Measurements from ENCODE around the gene FOSL2. TPM values are rescaled to one million over a fixed set of nuclear protein-coding genes. Genes with fewer than 3 reads are reported as not detected.

Gene FOSL2
- polyA plus RNA-seq, 2 donors: 53.2 to 60.0 TPM

DNA sequence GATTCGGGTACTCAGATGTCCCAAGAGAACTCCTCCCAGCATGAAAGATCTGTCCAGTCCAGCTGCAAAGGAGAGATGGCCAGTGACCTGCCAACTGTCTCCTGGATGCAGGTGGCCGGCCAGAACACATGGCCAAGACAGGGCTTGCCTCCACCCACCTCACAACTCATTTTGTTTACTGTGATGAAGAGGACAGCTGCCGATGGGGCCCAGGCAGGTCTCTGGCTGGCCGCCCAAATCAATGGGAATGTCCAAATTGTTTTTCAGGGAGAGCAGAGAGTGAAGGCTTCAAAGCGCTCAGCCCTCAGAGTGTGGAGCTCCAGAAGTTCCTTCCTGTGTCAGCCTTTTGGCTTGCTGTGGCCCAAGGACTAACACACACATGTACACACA lies 41.9 kb downstream of the FOSL2 start:
- no peaks in the 10 kb centered on the region for H3K27me3 ChIP-seq (ENCODE audit: control insufficient read depth in 1 of 2, insufficient read depth in 2 of 2, low read length in 2 of 2)
- no peak overlapping the region for H3K4me3 ChIP-seq (ENCODE audit: low read depth in 1 of 2, low read length in 2 of 2)
- peaks cover 0 to 17% of the 10 kb centered on the region in 2 donors for H3K4me1 ChIP-seq (ENCODE audit: control insufficient read depth in 2 of 2, insufficient read depth in 2 of 2, low read length in 1 of 2)
- H3K36me3 ChIP-seq (ENCODE audit: control insufficient read depth in 2 of 2, insufficient read depth in 2 of 2, low read length in 1 of 2): no peaks in the 10 kb centered on the region
- WGBS, 2 donors: 66 to 69% methylated on average over 5 of the region's 5 CpGs
- peaks cover 0 to 2% of the 10 kb centered on the region in 2 donors for H3K9me3 ChIP-seq (ENCODE audit: control insufficient read depth in 2 of 2, insufficient read depth in 1 of 2, low read depth in 1 of 2, low read length in 1 of 2)
- no peak overlapping the region for H3K27ac ChIP-seq (ENCODE audit: low read depth in 2 of 2, low read length in 1 of 2)

DNA sequence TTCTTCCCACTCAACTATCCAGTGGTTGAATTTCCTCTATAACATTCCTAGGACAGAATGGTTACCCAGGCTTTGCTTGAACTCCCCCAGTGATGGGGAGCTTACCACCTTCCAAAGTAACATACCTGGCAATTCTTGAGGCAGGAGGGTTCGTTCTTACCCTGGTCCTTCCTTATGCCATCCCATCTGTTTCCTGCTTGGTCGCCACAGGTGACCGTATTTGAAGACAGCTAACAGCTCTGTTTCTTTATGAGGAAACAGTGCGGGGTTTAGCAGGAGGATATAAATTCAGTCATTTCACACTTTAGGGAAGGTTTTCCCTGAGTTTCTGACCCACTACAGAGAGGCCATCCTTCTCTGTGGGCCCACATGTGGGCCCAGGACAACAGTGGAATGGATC lies 42.6 kb downstream of the FOSL2 start:
- Histone ChIP-seq H3K9me3 (ENCODE audit: control insufficient read depth in 2 of 2, insufficient read depth in 1 of 2, low read depth in 1 of 2, low read length in 1 of 2) (peaks cover 0 to 2% of the 10 kb centered on the region in 2 donors), H3K27ac (ENCODE audit: low read depth in 2 of 2, low read length in 1 of 2) (peak overlapping the region in 1 of 2 donors; percentile 6), H3K36me3 (ENCODE audit: control insufficient read depth in 2 of 2, insufficient read depth in 2 of 2, low read length in 1 of 2) (no peaks in the 10 kb centered on the region), H3K4me3 (ENCODE audit: low read depth in 1 of 2, low read length in 2 of 2) (no peak overlapping the region), H3K27me3 (ENCODE audit: control insufficient read depth in 1 of 2, insufficient read depth in 2 of 2, low read length in 2 of 2) (no peaks in the 10 kb centered on the region), H3K4me1 (ENCODE audit: control insufficient read depth in 2 of 2, insufficient read depth in 2 of 2, low read length in 1 of 2) (peaks cover 0 to 17% of the 10 kb centered on the region in 2 donors)
- WGBS, 2 donors: 88 to 93% methylated on average over 4 of the region's 4 CpGs

DNA sequence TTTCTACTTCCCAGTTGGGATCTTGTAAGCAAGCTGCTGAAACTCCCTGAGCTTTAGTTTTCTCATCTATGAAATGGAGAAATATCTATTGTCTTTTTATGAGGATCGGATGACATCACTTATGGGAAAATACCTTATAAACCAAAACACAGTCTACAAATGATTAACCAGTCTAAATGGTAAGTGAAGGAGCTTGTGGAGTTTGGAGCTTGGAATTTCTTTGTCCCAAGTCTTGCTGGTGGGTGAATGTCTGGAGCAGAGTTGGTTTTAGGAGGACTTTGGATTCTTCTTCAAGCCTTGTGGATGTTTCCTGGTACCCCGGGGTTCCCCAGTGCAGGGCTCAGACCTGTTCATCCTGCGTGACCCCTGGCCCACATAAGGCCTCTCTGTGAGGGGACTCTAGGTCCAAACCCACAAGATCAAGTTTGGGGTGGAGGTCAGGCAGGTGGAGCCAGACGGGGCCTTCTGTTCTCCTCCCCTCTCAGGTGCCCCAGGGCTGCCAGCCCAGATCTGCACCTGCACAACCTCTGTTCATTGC lies 43.2 kb downstream of the FOSL2 start:
- 75 to 79% methylated on average over 4 of the region's 4 CpGs for WGBS, 2 donors
- Histone ChIP-seq H3K4me3 (ENCODE audit: low read depth in 1 of 2, low read length in 2 of 2) (no peak overlapping the region), H3K4me1 (ENCODE audit: control insufficient read depth in 2 of 2, insufficient read depth in 2 of 2, low read length in 1 of 2) (peaks cover 0 to 19% of the 10 kb centered on the region in 2 donors), H3K27ac (ENCODE audit: low read depth in 2 of 2, low read length in 1 of 2) (peak overlapping the region; percentile 58 to 94), H3K36me3 (ENCODE audit: control insufficient read depth in 2 of 2, insufficient read depth in 2 of 2, low read length in 1 of 2) (no peaks in the 10 kb centered on the region), H3K27me3 (ENCODE audit: control insufficient read depth in 1 of 2, insufficient read depth in 2 of 2, low read length in 2 of 2) (no peaks in the 10 kb centered on the region), H3K9me3 (ENCODE audit: control insufficient read depth in 2 of 2, insufficient read depth in 1 of 2, low read depth in 1 of 2, low read length in 1 of 2) (peaks cover 0 to 2% of the 10 kb centered on the region in 2 donors)

DNA sequence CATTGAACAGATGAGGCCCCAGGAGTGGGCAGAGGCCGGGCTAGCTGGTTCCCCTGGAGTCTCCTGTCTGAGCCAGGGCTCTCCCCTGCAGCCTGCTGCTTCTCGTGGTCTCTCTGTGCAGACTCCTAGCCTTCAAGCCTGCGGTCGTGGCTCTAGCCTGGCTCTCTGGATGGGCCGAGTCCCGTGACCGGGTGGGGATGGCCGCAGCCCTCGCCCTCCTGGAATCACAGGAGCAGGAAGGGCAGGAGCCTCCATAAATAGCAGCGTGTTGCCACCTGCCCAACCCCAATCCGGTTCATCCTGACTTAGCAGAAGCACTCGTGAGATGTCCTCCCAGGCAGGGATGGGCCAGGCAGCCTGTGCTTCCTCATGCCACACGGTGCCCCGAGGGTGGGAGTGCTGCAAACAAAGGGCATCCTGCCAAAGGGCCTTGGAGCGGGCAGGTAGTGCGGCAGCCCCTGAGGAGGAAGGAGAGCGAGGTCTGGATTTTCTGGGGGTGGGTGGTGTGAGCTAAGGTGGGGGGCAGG lies 43.9 kb downstream of the FOSL2 start:
- Histone ChIP-seq H3K9me3 (ENCODE audit: control insufficient read depth in 2 of 2, insufficient read depth in 1 of 2, low read depth in 1 of 2, low read length in 1 of 2) (peaks cover 0 to 2% of the 10 kb centered on the region in 2 donors), H3K27me3 (ENCODE audit: control insufficient read depth in 1 of 2, insufficient read depth in 2 of 2, low read length in 2 of 2) (no peaks in the 10 kb centered on the region), H3K4me3 (ENCODE audit: low read depth in 1 of 2, low read length in 2 of 2) (no peak overlapping the region), H3K27ac (ENCODE audit: low read depth in 2 of 2, low read length in 1 of 2) (peak overlapping the region; percentile 75 to 94), H3K36me3 (ENCODE audit: control insufficient read depth in 2 of 2, insufficient read depth in 2 of 2, low read length in 1 of 2) (no peaks in the 10 kb centered on the region), H3K4me1 (ENCODE audit: control insufficient read depth in 2 of 2, insufficient read depth in 2 of 2, low read length in 1 of 2) (peaks cover 0 to 19% of the 10 kb centered on the region in 2 donors)
- 47 to 57% methylated on average over 17 of the region's 17 CpGs for WGBS, 2 donors

DNA sequence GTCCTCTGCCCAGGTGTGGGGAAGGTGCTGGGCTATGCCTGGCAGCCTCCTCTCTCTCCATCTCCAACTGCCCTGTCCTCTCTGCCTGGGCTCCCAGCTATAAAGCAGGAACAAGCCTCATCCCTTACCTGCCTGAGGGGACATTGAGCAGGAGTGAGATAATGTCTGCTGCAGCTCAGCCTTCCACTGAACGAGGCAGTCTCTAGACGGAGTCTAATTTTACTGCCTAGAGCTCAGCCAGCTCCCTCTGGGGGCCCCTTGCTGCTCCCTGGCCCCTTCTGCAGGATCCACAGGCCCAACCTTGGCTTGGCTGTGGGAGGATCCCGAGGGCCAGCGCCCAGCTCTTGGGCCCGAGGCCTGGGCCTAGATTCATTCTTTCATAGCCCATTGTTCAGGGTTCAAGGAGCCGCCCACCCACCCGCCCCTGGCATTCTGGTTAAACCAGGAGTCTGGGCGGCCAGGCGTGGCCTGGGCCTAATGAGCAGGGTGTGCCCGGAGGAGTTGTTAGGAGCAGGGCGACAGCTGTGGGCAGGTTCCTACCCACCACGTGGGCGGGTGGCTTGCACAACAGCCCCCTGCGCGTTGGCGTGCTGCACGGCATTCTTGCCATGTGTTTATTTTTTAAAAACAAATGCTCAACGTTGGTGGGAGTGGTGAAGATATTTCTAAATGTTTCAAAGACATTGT lies 44.6 kb downstream of the FOSL2 start:
- Histone ChIP-seq H3K27me3 (ENCODE audit: control insufficient read depth in 1 of 2, insufficient read depth in 2 of 2, low read length in 2 of 2) (no peaks in the 10 kb centered on the region), H3K4me1 (ENCODE audit: control insufficient read depth in 2 of 2, insufficient read depth in 2 of 2, low read length in 1 of 2) (peaks cover 0 to 19% of the 10 kb centered on the region in 2 donors), H3K27ac (ENCODE audit: low read depth in 2 of 2, low read length in 1 of 2) (peak overlapping the region; percentile 75 to 94), H3K36me3 (ENCODE audit: control insufficient read depth in 2 of 2, insufficient read depth in 2 of 2, low read length in 1 of 2) (no peaks in the 10 kb centered on the region), H3K9me3 (ENCODE audit: control insufficient read depth in 2 of 2, insufficient read depth in 1 of 2, low read depth in 1 of 2, low read length in 1 of 2) (peaks cover 0 to 1% of the 10 kb centered on the region in 2 donors), H3K4me3 (ENCODE audit: low read depth in 1 of 2, low read length in 2 of 2) (peak overlapping the region in 1 of 2 donors; percentile 13)
- 53 to 55% methylated on average over 18 of the region's 18 CpGs for WGBS, 2 donors

DNA sequence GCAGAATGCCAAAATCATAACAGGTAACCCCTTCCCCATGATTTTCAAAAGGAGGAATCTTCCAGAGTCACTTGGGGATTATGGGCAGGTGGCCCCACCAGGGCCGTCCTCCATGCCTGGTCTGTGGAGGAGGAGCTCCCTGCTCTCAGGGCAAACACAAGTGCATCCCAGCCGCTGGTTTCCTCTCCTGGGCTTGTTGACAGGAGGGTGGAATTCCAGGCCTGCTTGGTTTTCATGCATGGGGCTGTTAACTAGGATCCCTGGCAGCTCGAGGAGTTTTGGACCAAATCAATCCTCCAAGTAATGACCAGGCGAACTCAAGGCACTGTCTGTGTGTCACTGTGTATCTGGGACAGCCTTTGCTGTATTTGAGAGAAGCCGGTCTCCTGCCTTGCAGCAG lies 45.3 kb downstream of the FOSL2 start:
- Histone ChIP-seq H3K9me3 (ENCODE audit: control insufficient read depth in 2 of 2, insufficient read depth in 1 of 2, low read depth in 1 of 2, low read length in 1 of 2) (no peaks in the 10 kb centered on the region), H3K27me3 (ENCODE audit: control insufficient read depth in 1 of 2, insufficient read depth in 2 of 2, low read length in 2 of 2) (no peaks in the 10 kb centered on the region), H3K27ac (ENCODE audit: low read depth in 2 of 2, low read length in 1 of 2) (peak overlapping the region; percentile 37 to 73), H3K4me3 (ENCODE audit: low read depth in 1 of 2, low read length in 2 of 2) (no peak overlapping the region), H3K4me1 (ENCODE audit: control insufficient read depth in 2 of 2, insufficient read depth in 2 of 2, low read length in 1 of 2) (peaks cover 0 to 19% of the 10 kb centered on the region in 2 donors), H3K36me3 (ENCODE audit: control insufficient read depth in 2 of 2, insufficient read depth in 2 of 2, low read length in 1 of 2) (no peaks in the 10 kb centered on the region)
- WGBS, 2 donors: 61 to 65% methylated on average over 5 of the region's 5 CpGs

DNA sequence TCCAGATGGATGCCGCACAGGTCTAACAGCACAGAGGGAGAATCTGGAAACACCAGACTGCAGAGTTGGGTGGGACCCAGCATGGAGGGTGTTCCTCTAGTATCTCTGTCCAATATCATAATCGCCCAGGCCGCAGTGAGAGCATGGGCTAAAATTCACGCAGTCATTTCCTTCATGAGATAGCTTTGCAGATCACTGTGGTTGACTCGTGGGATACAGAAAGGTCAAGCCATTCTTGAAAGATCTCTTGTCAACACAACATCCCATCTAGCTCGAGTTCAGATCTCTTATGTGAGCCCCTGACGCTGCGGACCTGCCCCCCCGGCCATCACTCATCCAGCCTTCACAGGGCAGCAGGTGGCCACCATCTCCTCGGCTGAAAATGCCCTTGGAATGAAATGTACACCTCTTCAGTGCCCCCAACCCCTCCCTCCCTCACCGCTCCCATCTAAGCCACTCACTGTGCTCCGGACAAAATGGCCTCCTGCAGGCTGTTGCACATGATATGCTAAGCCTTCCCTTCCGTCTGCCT lies 45.9 kb downstream of the FOSL2 start:
- no peaks in the 10 kb centered on the region for H3K36me3 ChIP-seq (ENCODE audit: control insufficient read depth in 2 of 2, insufficient read depth in 2 of 2, low read length in 1 of 2)
- WGBS, 2 donors: 86% methylated on average over 13 of the region's 13 CpGs
- H3K27ac ChIP-seq (ENCODE audit: low read depth in 2 of 2, low read length in 1 of 2): no peak overlapping the region
- H3K9me3 ChIP-seq (ENCODE audit: control insufficient read depth in 2 of 2, insufficient read depth in 1 of 2, low read depth in 1 of 2, low read length in 1 of 2): no peaks in the 10 kb centered on the region
- H3K4me1 ChIP-seq (ENCODE audit: control insufficient read depth in 2 of 2, insufficient read depth in 2 of 2, low read length in 1 of 2): peaks cover 0 to 19% of the 10 kb centered on the region in 2 donors
- H3K27me3 ChIP-seq (ENCODE audit: control insufficient read depth in 1 of 2, insufficient read depth in 2 of 2, low read length in 2 of 2): no peaks in the 10 kb centered on the region
- no peak overlapping the region for H3K4me3 ChIP-seq (ENCODE audit: low read depth in 1 of 2, low read length in 2 of 2)

DNA sequence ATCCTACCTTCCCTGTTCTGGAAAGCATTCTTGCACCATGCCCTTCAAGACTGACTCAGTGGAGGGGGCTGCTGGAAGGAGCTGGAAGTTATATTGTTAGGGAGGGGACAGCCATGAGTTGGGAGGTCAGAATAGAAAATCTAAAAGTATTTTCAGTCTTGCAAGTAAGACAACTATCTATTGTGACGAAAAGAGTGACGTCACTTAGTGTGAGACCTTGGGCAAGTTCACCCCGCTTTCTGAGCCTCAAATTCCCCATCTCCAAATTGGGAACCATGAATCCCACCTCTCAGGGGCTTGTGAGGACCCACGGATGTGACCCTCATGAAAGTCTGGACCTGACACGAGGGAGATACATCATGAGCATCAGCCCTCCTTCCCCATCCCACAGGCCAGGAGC lies 46.5 kb downstream of the FOSL2 start:
- Histone ChIP-seq H3K27me3 (ENCODE audit: control insufficient read depth in 1 of 2, insufficient read depth in 2 of 2, low read length in 2 of 2) (no peaks in the 10 kb centered on the region), H3K9me3 (ENCODE audit: control insufficient read depth in 2 of 2, insufficient read depth in 1 of 2, low read depth in 1 of 2, low read length in 1 of 2) (no peaks in the 10 kb centered on the region), H3K4me3 (ENCODE audit: low read depth in 1 of 2, low read length in 2 of 2) (no peak overlapping the region), H3K27ac (ENCODE audit: low read depth in 2 of 2, low read length in 1 of 2) (no peak overlapping the region), H3K36me3 (ENCODE audit: control insufficient read depth in 2 of 2, insufficient read depth in 2 of 2, low read length in 1 of 2) (no peaks in the 10 kb centered on the region), H3K4me1 (ENCODE audit: control insufficient read depth in 2 of 2, insufficient read depth in 2 of 2, low read length in 1 of 2) (peaks cover 0 to 19% of the 10 kb centered on the region in 2 donors)
- WGBS, 2 donors: 90 to 93% methylated on average over 5 of the region's 5 CpGs

DNA sequence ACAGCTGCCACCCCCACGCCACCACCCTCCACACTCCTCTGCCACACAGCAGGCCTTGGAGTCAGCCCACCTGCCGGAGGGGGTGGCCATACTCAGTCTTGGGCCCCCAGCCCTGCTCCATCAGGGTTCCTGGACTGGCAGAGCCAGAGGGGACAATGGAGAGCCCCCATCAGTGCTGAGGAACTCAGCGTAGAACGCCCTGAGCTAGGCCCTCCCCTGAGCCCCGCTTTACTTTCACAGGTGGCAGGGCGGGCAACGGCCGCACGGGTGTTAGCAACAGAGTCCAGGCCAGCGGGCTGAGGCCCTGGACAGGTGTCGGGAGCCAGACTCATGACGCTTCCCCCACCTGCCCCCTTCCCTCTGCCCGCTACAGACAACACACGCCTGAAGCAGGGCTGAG lies 47.1 kb downstream of the FOSL2 start:
- H3K4me1 ChIP-seq (ENCODE audit: control insufficient read depth in 2 of 2, insufficient read depth in 2 of 2, low read length in 1 of 2): peaks cover 0 to 15% of the 10 kb centered on the region in 2 donors
- no peaks in the 10 kb centered on the region for H3K27me3 ChIP-seq (ENCODE audit: control insufficient read depth in 1 of 2, insufficient read depth in 2 of 2, low read length in 2 of 2)
- no peak overlapping the region for H3K4me3 ChIP-seq (ENCODE audit: low read depth in 1 of 2, low read length in 2 of 2)
- H3K27ac ChIP-seq (ENCODE audit: low read depth in 2 of 2, low read length in 1 of 2): no peak overlapping the region
- H3K36me3 ChIP-seq (ENCODE audit: control insufficient read depth in 2 of 2, insufficient read depth in 2 of 2, low read length in 1 of 2): no peaks in the 10 kb centered on the region
- WGBS, 2 donors: 91 to 95% methylated on average over 14 of the region's 14 CpGs
- H3K9me3 ChIP-seq (ENCODE audit: control insufficient read depth in 2 of 2, insufficient read depth in 1 of 2, low read depth in 1 of 2, low read length in 1 of 2): no peaks in the 10 kb centered on the region

Data from esophagus (tissue), 2 donors.